ENCODE results near the gene PRKCZ. TPM values are rescaled to one million over a fixed set of nuclear protein-coding genes. Genes with fewer than 3 reads are reported as not detected.
"Not testable (repeated sequence)": the region's sequence is repeated elsewhere in the genome, so short reads cannot be mapped to it uniquely, and the experiment has no call there.

Gene PRKCZ
- total RNA-seq, 1 experiment from 2014 or later = 36.0 TPM

DNA sequence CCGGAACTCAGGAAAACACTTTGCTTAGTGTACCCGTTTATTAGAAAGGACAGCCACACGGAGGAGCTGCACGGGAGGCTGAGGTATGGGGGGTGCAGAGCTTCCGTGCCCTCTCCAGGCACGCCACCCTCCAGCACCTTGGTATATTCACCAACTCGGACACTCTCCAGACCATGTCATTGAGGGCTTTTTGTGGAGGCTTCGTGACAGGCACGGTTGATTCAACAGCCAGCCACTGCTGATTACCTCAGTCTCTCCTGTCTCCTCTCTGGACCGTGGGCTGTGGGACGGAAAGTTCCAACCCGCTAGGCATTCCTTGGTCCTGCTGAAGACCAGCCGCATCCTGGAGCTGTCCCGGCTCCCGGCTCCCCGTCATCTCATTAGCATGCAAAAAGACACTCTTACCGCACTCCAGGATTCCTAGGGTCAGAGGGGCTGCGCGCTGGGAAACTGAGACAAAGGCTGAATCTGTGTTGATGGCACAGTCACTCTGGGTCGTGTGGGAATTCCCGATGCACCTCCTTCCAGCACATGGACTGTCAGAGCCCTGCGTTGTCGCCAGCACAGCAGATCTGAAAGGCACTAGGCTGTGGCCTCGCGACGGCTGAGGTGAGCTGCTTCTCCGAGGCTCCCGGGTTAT, 65.6 kb downstream of the PRKCZ start:
- TF ChIP-seq, protein P1, sequence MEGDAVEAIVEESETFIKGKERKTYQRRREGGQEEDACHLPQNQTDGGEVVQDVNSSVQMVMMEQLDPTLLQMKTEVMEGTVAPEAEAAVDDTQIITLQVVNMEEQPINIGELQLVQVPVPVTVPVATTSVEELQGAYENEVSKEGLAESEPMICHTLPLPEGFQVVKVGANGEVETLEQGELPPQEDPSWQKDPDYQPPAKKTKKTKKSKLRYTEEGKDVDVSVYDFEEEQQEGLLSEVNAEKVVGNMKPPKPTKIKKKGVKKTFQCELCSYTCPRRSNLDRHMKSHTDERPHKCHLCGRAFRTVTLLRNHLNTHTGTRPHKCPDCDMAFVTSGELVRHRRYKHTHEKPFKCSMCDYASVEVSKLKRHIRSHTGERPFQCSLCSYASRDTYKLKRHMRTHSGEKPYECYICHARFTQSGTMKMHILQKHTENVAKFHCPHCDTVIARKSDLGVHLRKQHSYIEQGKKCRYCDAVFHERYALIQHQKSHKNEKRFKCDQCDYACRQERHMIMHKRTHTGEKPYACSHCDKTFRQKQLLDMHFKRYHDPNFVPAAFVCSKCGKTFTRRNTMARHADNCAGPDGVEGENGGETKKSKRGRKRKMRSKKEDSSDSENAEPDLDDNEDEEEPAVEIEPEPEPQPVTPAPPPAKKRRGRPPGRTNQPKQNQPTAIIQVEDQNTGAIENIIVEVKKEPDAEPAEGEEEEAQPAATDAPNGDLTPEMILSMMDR (conservative IDR thresholded peaks at IDR 0.05) = no peak
- Histone ChIP-seq H3K9me3 (ENCODE audit: insufficient read depth, low read depth) (no peaks in the 10 kb centered on the region), H3K4me3 (no peak overlapping the region), H3K27me3 (ENCODE audit: insufficient read depth, low read depth) (no peaks in the 10 kb centered on the region), H3K27ac (no peak overlapping the region), H3K4me1 (replicated peaks; ENCODE audit: insufficient read depth) (no peaks in the 10 kb centered on the region), H3K9me2 (ENCODE audit: insufficient read depth) (no peaks in the 10 kb centered on the region), H3K4me2 (no peak overlapping the region), H2AFZ (no peak overlapping the region), H3F3A (ENCODE audit: insufficient read depth, low read depth) (no peaks in the 10 kb centered on the region), H3K36me3 (ENCODE audit: low read depth) (no peaks in the 10 kb centered on the region), H4K20me1 (ENCODE audit: insufficient read depth) (no peaks in the 10 kb centered on the region), H3K79me2 (ENCODE audit: low read depth) (no peaks in the 10 kb centered on the region)
- no peak for DNase-seq
- ChIA-PET POLR2A (ENCODE audit: unreplicated experiment) (no interaction called here), CTCF (no interaction called here)
- intact Hi-C loops (cut with micrococcal nuclease; ENCODE audit: unreplicated experiment) = no loop called here
- no TSS peak for BruUV-seq (replicated peaks)

DNA sequence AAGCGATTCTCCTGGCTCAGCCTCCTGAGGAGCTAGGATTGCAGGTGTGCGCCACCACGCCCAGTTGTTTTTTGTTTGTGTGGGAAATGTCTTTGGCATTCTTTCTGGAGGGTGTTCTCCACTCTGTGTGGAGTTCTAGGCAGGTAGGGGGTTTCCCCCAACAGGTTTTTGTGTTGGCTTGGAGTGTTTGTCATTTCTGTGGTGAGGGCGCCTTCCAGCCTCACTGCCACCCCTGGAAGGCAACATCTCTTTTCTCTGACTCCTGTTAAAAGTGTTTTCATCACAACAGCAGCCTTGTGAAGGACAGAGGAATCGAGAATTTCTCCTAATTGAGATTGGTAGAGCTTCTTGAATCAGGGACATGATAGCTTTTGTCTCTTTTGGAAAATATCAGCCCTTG, 69.7 kb downstream of the PRKCZ start:
- no peaks in the 10 kb centered on the region for H3F3A ChIP-seq (ENCODE audit: insufficient read depth, low read depth)
- no peaks in the 10 kb centered on the region for H3K9me2 ChIP-seq (ENCODE audit: insufficient read depth)
- H3K9me3 ChIP-seq (ENCODE audit: insufficient read depth, low read depth) = no peaks in the 10 kb centered on the region
- no peak overlapping the region for H3K4me2 ChIP-seq
- H3K27ac ChIP-seq = no peak overlapping the region
- intact Hi-C loops (cut with micrococcal nuclease; ENCODE audit: unreplicated experiment) = no loop called here
- no peak overlapping the region for H2AFZ ChIP-seq
- ChIA-PET CTCF (no interaction called here), POLR2A (ENCODE audit: unreplicated experiment) (no interaction called here)
- no peaks in the 10 kb centered on the region for H3K36me3 ChIP-seq (ENCODE audit: low read depth)
- no peaks in the 10 kb centered on the region for H4K20me1 ChIP-seq (ENCODE audit: insufficient read depth)
- H3K79me2 ChIP-seq (ENCODE audit: low read depth) = no peaks in the 10 kb centered on the region
- no peak overlapping the region for H3K4me3 ChIP-seq
- BruUV-seq (replicated peaks) = no TSS peak
- TF ChIP-seq EZH2 (IDR thresholded peaks at IDR 0.05; ENCODE audit: low read depth) = no peak
- TF ChIP-seq, protein P1 (conservative IDR thresholded peaks at IDR 0.05) = no peak
- no peak for DNase-seq
- H3K27me3 ChIP-seq (ENCODE audit: insufficient read depth, low read depth) = no peaks in the 10 kb centered on the region
- H3K4me1 ChIP-seq (replicated peaks; ENCODE audit: insufficient read depth) = no peaks in the 10 kb centered on the region

DNA sequence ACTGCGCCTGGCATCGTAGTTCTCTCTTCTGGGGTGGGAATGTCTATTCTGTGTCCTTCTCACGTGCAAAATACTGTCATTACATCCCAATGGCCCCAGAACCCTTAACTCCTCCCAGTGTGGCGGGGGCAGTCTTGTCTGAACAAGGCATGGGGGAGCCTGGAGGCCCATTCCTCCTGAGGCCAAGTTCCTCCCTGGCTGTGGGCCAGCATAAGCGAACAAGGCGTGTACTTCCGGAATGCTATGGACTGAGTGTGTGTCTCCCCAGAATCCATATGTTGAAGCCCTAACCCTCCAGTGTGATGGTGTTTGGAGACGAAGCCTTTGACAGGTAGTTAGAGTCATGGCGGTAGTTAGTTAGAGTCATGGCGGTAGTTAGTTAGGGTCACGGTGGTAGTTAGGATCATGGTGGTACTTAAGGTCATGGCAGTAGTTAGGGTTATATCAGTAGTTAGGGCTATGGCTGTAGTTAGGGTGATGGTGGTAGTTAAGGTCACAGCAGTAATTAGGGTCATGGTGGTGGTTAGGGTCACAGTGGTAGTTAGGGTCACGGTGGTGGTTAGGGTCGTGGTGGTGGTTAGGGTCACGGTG, 71.0 kb downstream of the PRKCZ start:
- Histone ChIP-seq H3K4me2 (no peak overlapping the region), H3K4me3 (no peak overlapping the region), H4K20me1 (ENCODE audit: insufficient read depth) (no peaks in the 10 kb centered on the region)

DNA sequence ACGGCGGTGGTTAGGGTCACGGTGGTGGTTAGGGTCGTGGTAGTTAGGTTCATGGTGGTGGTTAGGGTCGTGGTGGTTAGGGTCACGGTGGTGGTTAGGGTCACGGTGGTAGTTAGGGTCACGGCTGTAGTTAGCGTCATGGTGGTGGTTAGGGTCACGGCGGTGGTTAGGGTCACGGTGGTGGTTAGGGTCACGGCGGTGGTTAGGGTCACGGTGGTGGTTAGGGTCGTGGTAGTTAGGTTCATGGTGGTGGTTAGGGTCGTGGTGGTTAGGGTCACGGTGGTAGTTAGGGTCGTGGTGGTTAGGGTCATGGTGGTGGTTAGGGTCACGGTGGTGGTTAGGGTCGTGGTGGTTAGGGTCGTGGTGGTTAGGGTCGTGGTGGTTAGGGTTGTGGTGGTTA, 71.6 kb downstream of the PRKCZ start:
- H3K27ac ChIP-seq; H3K79me2 ChIP-seq (ENCODE audit: low read depth); H3K9me2 ChIP-seq (ENCODE audit: insufficient read depth); H3K9me3 ChIP-seq (ENCODE audit: insufficient read depth, low read depth); H3K36me3 ChIP-seq (ENCODE audit: low read depth); POLR2A ChIA-PET (ENCODE audit: unreplicated experiment); H3F3A ChIP-seq (ENCODE audit: insufficient read depth, low read depth); intact Hi-C loops (cut with micrococcal nuclease; ENCODE audit: unreplicated experiment); H3K4me3 ChIP-seq; CTCF ChIA-PET; H3K27me3 ChIP-seq (ENCODE audit: insufficient read depth, low read depth); H2AFZ ChIP-seq; H3K4me2 ChIP-seq; H4K20me1 ChIP-seq (ENCODE audit: insufficient read depth); H3K4me1 ChIP-seq (replicated peaks; ENCODE audit: insufficient read depth); DNase-seq; BruUV-seq (replicated peaks): not testable (repeated sequence)

More for the DNA sequence above, 71.0 kb downstream of the PRKCZ start:
- no peak for DNase-seq
- H3K36me3 ChIP-seq (ENCODE audit: low read depth) = no peaks in the 10 kb centered on the region
- H3K27ac ChIP-seq = no peak overlapping the region
- intact Hi-C loops (cut with micrococcal nuclease; ENCODE audit: unreplicated experiment) = no loop called here
- no peaks in the 10 kb centered on the region for H3K79me2 ChIP-seq (ENCODE audit: low read depth)
- no peaks in the 10 kb centered on the region for H3K4me1 ChIP-seq (replicated peaks; ENCODE audit: insufficient read depth)
- no peak overlapping the region for H2AFZ ChIP-seq
- no TSS peak for BruUV-seq (replicated peaks)
- no peaks in the 10 kb centered on the region for H3K9me2 ChIP-seq (ENCODE audit: insufficient read depth)
- TF ChIP-seq EZH2 (IDR thresholded peaks at IDR 0.05; ENCODE audit: low read depth) = no peak
- TF ChIP-seq, protein P1 (conservative IDR thresholded peaks at IDR 0.05) = no peak
- no peaks in the 10 kb centered on the region for H3K27me3 ChIP-seq (ENCODE audit: insufficient read depth, low read depth)
- no peaks in the 10 kb centered on the region for H3F3A ChIP-seq (ENCODE audit: insufficient read depth, low read depth)
- POLR2A ChIA-PET (ENCODE audit: unreplicated experiment) = no interaction called here
- CTCF ChIA-PET = no interaction called here
- no peaks in the 10 kb centered on the region for H3K9me3 ChIP-seq (ENCODE audit: insufficient read depth, low read depth)

All from PC-9 (cell line).